Measurements from ENCODE around the gene EIF4H. TPM values are rescaled to one million over a fixed set of nuclear protein-coding genes. Genes with fewer than 3 reads are reported as not detected.

Gene EIF4H
- total RNA-seq, 1 experiment from 2014 or later: 196 TPM

GRCh38 chr7:74220229-74220628, 46.1 kb downstream of the EIF4H start:
- no peak for DNase-seq
- no peaks in the 10 kb centered on the region for H3K9me3 Mint-ChIP-seq (ENCODE audit: low read depth, unreplicated experiment)
- TF ChIP-seq CTCF (IDR thresholded peaks at IDR 0.05; ENCODE audit: unreplicated experiment): no peak
- no peak overlapping the region for H3K27ac Mint-ChIP-seq (ENCODE audit: unreplicated experiment)
- intact Hi-C loops (cut with micrococcal nuclease; ENCODE audit: unreplicated experiment): no loop called here
- H3K4me1 Mint-ChIP-seq (ENCODE audit: low read depth, unreplicated experiment): no peaks in the 10 kb centered on the region
- H3K4me3 Mint-ChIP-seq (ENCODE audit: low read depth, unreplicated experiment): no peak overlapping the region
- CTCF ChIA-PET: interaction anchor here (0.6 to 1.2 kb wide), 2 partner anchors 14 to 130 kb away, joined by 3 to 4 read pairs; no protein-coding TSS in a partner anchor
- peaks cover 13% of the 10 kb centered on the region for H3K36me3 Mint-ChIP-seq (ENCODE audit: insufficient read depth, unreplicated experiment)
- no peaks in the 10 kb centered on the region for H3K27me3 Mint-ChIP-seq (ENCODE audit: unreplicated experiment)
- no TSS peak for BruUV-seq (replicated peaks)

- BruUV-seq (replicated peaks): no TSS peak
- CTCF ChIA-PET: interaction anchor here (0.6 kb wide), 1 partner anchor 1401 kb away, joined by 7 read pairs; no protein-coding TSS in a partner anchor
- Mint-ChIP-seq H3K4me3 (ENCODE audit: low read depth, unreplicated experiment) (no peak overlapping the region), H3K4me1 (ENCODE audit: low read depth, unreplicated experiment) (no peaks in the 10 kb centered on the region), H3K36me3 (ENCODE audit: insufficient read depth, unreplicated experiment) (peaks cover 17% of the 10 kb centered on the region), H3K9me3 (ENCODE audit: low read depth, unreplicated experiment) (no peaks in the 10 kb centered on the region), H3K27me3 (ENCODE audit: unreplicated experiment) (no peaks in the 10 kb centered on the region), H3K27ac (ENCODE audit: unreplicated experiment) (no peak overlapping the region)
- TF ChIP-seq CTCF (IDR thresholded peaks at IDR 0.05; ENCODE audit: unreplicated experiment): no peak
- intact Hi-C loops (cut with micrococcal nuclease; ENCODE audit: unreplicated experiment): no loop called here
- DNase-seq: no peak
Observed at GRCh38 chr7:74221713-74222112, 47.6 kb downstream of the EIF4H start.

DNA sequence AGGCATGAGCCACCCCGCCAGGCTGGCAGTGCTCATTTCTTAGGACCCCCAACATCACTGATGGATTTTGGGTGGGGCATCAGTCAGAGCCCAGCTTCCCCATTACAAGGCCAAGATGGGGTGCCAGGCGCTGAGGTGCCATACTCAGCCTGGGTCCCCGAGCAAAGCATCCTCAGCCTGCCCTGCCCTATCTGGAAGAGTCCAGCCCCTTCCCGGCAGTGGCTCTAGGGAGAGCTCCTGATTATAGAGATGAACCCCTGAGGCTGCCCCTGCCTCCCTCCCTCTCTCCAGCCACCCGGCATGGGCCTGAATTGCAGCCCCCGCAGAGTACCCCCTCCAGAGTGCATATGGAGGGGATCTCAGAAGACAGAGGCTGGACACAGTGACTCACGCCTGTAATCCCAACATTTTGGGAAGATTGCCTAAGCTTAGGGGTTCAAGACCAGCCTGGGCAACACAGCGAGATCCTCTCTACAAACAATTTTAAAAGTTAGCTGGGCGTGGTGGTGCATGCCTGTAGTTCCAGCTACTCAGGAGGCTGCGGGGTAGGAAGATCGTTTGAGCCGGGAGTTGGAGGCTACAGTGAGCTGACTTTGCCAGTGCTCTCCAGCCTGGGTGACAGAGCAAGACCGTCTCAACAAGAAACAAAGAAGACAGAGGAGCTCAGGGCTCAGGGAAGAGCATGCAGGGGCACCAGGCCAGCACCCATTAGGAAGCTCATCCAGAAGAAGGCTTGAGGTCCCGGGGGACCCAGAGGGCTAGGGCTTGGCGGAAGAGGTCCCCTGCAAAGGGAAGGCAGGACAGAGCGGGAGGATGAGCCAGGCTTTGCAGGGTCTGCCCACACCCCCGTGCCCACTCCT, 48.9 kb downstream of the EIF4H start:
- TF ChIP-seq CTCF (IDR thresholded peaks at IDR 0.05; ENCODE audit: unreplicated experiment): no peak
- Mint-ChIP-seq H3K36me3 (ENCODE audit: insufficient read depth, unreplicated experiment) (peaks cover 21% of the 10 kb centered on the region), H3K27me3 (ENCODE audit: unreplicated experiment) (no peaks in the 10 kb centered on the region), H3K4me3 (ENCODE audit: low read depth, unreplicated experiment) (no peak overlapping the region), H3K27ac (ENCODE audit: unreplicated experiment) (no peak overlapping the region), H3K4me1 (ENCODE audit: low read depth, unreplicated experiment) (no peaks in the 10 kb centered on the region), H3K9me3 (ENCODE audit: low read depth, unreplicated experiment) (no peaks in the 10 kb centered on the region)
- DNase-seq: no peak
- BruUV-seq (replicated peaks): no TSS peak
- CTCF ChIA-PET: no interaction called here
- intact Hi-C loops (cut with micrococcal nuclease; ENCODE audit: unreplicated experiment): no loop called here

DNA sequence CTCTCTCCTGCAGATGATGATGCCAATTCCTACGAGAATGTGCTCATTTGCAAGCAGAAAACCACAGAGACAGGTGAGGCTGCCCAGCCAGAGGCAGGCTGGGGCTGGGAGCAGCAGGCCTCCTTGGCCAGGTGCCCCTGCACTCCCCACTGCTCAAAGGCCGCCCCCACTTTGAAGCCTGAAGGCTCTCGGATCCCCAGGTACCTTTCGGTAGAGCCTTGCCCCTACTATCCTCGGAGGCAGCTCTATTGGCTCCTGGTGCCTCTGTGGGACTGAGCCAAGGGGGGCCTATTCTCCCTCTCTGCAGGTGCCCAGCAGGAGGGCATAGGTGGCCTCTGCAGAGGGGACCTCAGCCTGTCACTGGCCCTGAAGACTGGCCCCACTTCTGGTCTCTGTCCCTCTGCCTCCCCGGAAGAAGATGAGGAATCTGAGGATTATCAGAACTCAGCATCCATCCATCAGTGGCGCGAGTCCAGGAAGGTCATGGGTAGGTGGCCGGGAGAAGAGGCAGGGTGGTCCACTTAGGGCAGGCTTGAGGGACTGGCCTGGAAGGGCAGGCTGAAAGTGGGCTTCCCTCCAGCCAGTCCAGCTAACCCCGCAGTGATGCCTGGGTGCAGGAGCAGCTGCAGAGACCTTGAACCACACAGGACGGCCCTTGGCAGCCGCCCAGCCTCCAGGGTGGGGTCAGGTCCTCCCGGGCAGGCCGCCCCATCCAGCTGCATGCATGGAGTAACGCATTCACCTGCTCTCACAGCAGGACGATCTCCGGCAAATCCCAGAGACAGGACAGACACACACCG, 49.8 kb downstream of the EIF4H start:
- BruUV-seq (replicated peaks): no TSS peak
- Mint-ChIP-seq H3K27ac (ENCODE audit: unreplicated experiment) (no peak overlapping the region), H3K4me3 (ENCODE audit: low read depth, unreplicated experiment) (no peak overlapping the region), H3K27me3 (ENCODE audit: unreplicated experiment) (no peaks in the 10 kb centered on the region), H3K9me3 (ENCODE audit: low read depth, unreplicated experiment) (no peaks in the 10 kb centered on the region), H3K36me3 (ENCODE audit: insufficient read depth, unreplicated experiment) (peaks cover 21% of the 10 kb centered on the region), H3K4me1 (ENCODE audit: low read depth, unreplicated experiment) (no peaks in the 10 kb centered on the region)
- no peak for DNase-seq
- CTCF ChIA-PET: no interaction called here
- no peak for TF ChIP-seq CTCF (IDR thresholded peaks at IDR 0.05; ENCODE audit: unreplicated experiment)
- intact Hi-C loops (cut with micrococcal nuclease; ENCODE audit: unreplicated experiment): no loop called here

Measured in Calu3 (cell line).